Body of pancreas (tissue), 4 donors: ENCODE data around the gene SWT1.

Source experiments
- POLR2A ChIP-seq, 3 donors: fragments of 450-650 bp; IDR thresholded peaks; one replicate each; pipeline ENCODE4 v1.6.1; 2016; ENCODE audit warnings: antibody characterized with exemption in 3 of 3, mild to moderate bottlenecking in 2 of 3
- TF ChIP-seq, protein P1 (sequence below), 7 experiments: fragments of 450-650 bp in 4 of 7; fragments of 200-600 bp in 3 of 7; sonication (generic) in 3 of 7; IDR thresholded peaks; one replicate each; pipeline ENCODE4 v1.5.1; 2016 to 2019; ENCODE audit warnings: antibody characterized with exemption in 7 of 7

DNA sequence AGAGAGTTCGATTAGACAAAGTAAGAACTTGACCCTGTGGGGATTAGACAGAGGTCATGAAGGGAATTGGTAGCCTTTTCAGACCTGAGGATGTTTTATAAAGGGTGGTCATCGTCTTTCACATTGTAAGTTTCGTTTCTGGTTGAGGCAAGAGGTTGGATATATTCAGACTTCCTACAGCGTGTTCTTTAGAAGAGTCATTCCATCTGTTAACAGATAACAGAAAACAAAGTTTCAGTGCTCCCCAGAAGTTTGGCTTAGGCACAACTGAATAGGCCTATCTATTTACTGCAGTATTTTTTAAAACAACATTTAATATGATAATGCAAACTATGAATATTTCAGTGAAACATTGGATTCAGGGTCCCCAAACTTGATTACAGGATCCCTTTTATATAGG is 177.2 kb downstream of the SWT1 start:
- TF ChIP-seq, protein P1, sequence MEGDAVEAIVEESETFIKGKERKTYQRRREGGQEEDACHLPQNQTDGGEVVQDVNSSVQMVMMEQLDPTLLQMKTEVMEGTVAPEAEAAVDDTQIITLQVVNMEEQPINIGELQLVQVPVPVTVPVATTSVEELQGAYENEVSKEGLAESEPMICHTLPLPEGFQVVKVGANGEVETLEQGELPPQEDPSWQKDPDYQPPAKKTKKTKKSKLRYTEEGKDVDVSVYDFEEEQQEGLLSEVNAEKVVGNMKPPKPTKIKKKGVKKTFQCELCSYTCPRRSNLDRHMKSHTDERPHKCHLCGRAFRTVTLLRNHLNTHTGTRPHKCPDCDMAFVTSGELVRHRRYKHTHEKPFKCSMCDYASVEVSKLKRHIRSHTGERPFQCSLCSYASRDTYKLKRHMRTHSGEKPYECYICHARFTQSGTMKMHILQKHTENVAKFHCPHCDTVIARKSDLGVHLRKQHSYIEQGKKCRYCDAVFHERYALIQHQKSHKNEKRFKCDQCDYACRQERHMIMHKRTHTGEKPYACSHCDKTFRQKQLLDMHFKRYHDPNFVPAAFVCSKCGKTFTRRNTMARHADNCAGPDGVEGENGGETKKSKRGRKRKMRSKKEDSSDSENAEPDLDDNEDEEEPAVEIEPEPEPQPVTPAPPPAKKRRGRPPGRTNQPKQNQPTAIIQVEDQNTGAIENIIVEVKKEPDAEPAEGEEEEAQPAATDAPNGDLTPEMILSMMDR (IDR thresholded peaks at IDR 0.05) = no peak
- TF ChIP-seq POLR2A (IDR thresholded peaks at IDR 0.05) = no peak
